A673 (cell line): ENCODE measurements around the gene HBG2. TPM values are rescaled to one million over a fixed set of nuclear protein-coding genes. Genes with fewer than 3 reads are reported as not detected.

Experiments
- BruUV-seq: library from RNA; stranded (reverse); fragments of 400-500 nt; replicated peaks from 2 replicates; lab custom pipeline; 2021; lab: Mats Ljungman, UMichigan
- CTCF ChIA-PET: fragments of 300-600 bp; sonication (Branson Sonifier 250); formaldehyde crosslinking; loops from one replicate; lab custom pipeline; 2022; ENCODE audit warnings: antibody characterized with exemption; lab: Charles Lee
- POLR2A ChIA-PET: fragments of 300-600 bp; sonication (Branson Sonifier 250); formaldehyde crosslinking; loops from one replicate; lab custom pipeline; 2022; ENCODE audit warnings: antibody characterized with exemption; ENCODE audit not compliant: low non-redundant PET; lab: Charles Lee
- DNase-seq: peaks from one replicate; pipeline ENCODE4 v3.0.0-alpha.2; 2015; ENCODE audit warnings: low spot score
- H3K27ac ChIP-seq: fragments of 200-600 bp; sonication (generic); 2 replicates; pipeline ENCODE4 v1.5.1; 2016; ENCODE audit warnings: mixed run types, low read depth, mild to moderate bottlenecking, mixed read lengths, antibody characterized with exemption, low read length; ENCODE audit not compliant: poor library complexity, severe bottlenecking
- H3K27me3 ChIP-seq: fragments of 200-600 bp; sonication (generic); replicated peaks from 2 replicates; pipeline ENCODE4 v1.6.1; 2017; ENCODE audit warnings: mixed run types, low read depth, mild to moderate bottlenecking, mixed read lengths, antibody characterized with exemption, low read length; ENCODE audit not compliant: insufficient read depth, poor library complexity
- H3K36me3 ChIP-seq: fragments of 200-600 bp; sonication (generic); 2 replicates; pipeline ENCODE4 v1.6.1; 2016; ENCODE audit warnings: mixed run types, mild to moderate bottlenecking, mixed read lengths, antibody characterized with exemption, low read length; ENCODE audit not compliant: insufficient read depth, poor library complexity, severe bottlenecking
- H3K4me1 ChIP-seq: fragments of 200-600 bp; sonication (generic); 2 replicates; pipeline ENCODE4 v1.6.1; 2017; ENCODE audit warnings: mixed run types, mild to moderate bottlenecking, mixed read lengths, antibody characterized with exemption, low read length; ENCODE audit not compliant: insufficient read depth, poor library complexity, severe bottlenecking
- H3K4me3 ChIP-seq: fragments of 200-600 bp; sonication (generic); 2 replicates; pipeline ENCODE4 v1.5.1; 2016; ENCODE audit warnings: low read depth, mixed run types, mild to moderate bottlenecking, mixed read lengths, low read length; ENCODE audit not compliant: poor library complexity, severe bottlenecking
- H3K9me3 ChIP-seq: fragments of 200-600 bp; sonication (generic); 2 replicates; pipeline ENCODE4 v1.6.1; 2016; ENCODE audit warnings: mixed run types, low read depth, mild to moderate bottlenecking, mixed read lengths, antibody characterized with exemption, low read length; ENCODE audit not compliant: poor library complexity, severe bottlenecking
- EZH2 ChIP-seq: fragments of 200-600 bp; sonication (generic); IDR thresholded peaks from 2 replicates; pipeline ENCODE4 v1.6.1; 2017; ENCODE audit warnings: borderline replicate concordance, low read depth, mild to moderate bottlenecking, mixed read lengths, antibody characterized with exemption, low read length; ENCODE audit not compliant: poor library complexity, severe bottlenecking
- intact Hi-C: fragments of 100-400 bp; cut with micrococcal nuclease; formaldehyde crosslinking; loops from one replicate; pipeline ENCODE4 v1.10.0; 2022; ENCODE audit not compliant: unreplicated experiment
- total RNA-seq: library from RNA; stranded (reverse); gene quantifications from 2 replicates; pipeline ENCODE4 v1.2.3, GENCODE V29; 2021
- TF ChIP-seq, protein P1 (sequence below): fragments of 300-800, 200-600 bp; sonication (generic); conservative IDR thresholded peaks from 2 replicates; pipeline ENCODE4 v1.5.1; 2017; ENCODE audit warnings: low read depth, mild to moderate bottlenecking, antibody characterized with exemption, low read length, moderate library complexity, mixed read lengths

HBG2 gene
- total RNA-seq, 1 experiment from 2014 or later = not detected

DNA sequence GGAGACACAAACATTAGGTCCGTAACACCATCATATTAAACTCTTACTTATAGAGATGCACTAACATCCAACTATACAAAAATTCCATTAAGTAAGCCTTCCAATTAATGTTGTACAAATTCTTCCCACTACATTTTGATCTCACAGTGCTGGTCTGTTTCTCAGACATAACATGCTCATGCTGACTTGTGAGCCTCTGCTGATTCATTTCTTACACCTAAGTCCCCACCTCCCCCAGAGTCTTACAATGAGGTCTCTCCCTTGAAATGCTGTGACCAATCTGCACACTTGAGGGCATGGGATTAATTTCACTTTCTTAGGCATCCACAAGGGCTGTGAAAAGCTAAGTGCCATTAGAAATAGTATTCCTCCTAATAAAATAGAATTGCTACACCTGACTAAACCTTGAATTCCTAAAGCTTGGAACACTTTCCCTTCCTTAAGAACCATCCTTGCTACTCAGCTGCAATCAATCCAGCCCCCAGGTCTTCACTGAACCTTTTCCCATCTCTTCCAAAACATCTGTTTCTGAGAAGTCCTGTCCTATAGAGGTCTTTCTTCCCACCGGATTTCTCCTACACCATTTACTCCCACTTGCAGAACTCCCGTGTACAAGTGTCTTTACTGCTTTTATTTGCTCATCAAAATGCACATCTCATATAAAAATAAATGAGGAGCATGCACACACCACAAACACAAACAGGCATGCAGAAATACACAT is 6.9 kb downstream of the HBG2 start:
- TF ChIP-seq, protein P1, sequence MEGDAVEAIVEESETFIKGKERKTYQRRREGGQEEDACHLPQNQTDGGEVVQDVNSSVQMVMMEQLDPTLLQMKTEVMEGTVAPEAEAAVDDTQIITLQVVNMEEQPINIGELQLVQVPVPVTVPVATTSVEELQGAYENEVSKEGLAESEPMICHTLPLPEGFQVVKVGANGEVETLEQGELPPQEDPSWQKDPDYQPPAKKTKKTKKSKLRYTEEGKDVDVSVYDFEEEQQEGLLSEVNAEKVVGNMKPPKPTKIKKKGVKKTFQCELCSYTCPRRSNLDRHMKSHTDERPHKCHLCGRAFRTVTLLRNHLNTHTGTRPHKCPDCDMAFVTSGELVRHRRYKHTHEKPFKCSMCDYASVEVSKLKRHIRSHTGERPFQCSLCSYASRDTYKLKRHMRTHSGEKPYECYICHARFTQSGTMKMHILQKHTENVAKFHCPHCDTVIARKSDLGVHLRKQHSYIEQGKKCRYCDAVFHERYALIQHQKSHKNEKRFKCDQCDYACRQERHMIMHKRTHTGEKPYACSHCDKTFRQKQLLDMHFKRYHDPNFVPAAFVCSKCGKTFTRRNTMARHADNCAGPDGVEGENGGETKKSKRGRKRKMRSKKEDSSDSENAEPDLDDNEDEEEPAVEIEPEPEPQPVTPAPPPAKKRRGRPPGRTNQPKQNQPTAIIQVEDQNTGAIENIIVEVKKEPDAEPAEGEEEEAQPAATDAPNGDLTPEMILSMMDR = no peak
- TF ChIP-seq EZH2 = no peak
- DNase-seq = no peak
- H3K9me3 ChIP-seq = no peaks in the 10 kb centered on the region
- no peak overlapping the region for H3K4me3 ChIP-seq
- no peaks in the 10 kb centered on the region for H3K27me3 ChIP-seq
- intact Hi-C loops = no loop called here
- ChIA-PET CTCF (no interaction called here), POLR2A (no interaction called here)
- no peaks in the 10 kb centered on the region for H3K36me3 ChIP-seq
- BruUV-seq = no TSS peak
- no peaks in the 10 kb centered on the region for H3K4me1 ChIP-seq
- no peak overlapping the region for H3K27ac ChIP-seq

DNA sequence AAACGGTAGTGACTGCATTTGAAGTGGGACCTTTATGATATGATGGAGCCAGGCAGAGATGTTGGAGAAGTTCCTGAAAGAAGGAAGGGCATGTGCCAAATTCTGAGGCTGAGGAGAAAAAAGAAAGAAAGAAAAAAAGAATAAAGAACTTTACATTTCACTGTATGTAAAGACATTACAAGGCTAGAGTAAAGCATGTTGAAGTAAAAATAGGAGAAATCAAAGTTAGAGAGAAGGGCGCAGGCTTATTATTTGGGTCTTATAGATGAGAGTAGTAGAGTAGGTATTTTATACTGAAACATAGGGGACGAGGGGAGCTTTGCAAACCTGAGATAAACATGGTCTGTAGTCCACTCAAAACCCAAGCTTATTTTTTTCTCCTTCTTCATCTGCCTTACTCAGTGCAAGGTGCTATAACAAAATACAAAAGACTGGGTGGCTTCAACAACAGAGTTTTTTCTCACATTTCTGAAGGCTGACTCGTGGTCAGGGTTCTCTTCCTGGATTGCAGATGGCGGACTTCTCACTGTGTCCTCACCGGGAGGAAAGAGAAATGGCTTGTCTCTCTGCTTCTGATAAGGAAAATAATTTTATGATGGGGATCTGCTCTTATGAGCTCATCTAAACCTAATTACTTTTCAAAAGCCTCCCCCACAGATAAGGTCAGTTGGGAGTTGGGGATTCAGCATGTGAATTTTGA is 7.7 kb downstream of the HBG2 start:
- ChIA-PET CTCF (no interaction called here), POLR2A (no interaction called here)
- no peaks in the 10 kb centered on the region for H3K4me1 ChIP-seq
- TF ChIP-seq EZH2 = no peak
- TF ChIP-seq, protein P1 = no peak
- no peak overlapping the region for H3K27ac ChIP-seq
- H3K4me3 ChIP-seq = no peak overlapping the region
- no TSS peak for BruUV-seq
- DNase-seq = no peak
- no peaks in the 10 kb centered on the region for H3K36me3 ChIP-seq
- no peaks in the 10 kb centered on the region for H3K9me3 ChIP-seq
- no peaks in the 10 kb centered on the region for H3K27me3 ChIP-seq
- intact Hi-C loops = no loop called here

DNA sequence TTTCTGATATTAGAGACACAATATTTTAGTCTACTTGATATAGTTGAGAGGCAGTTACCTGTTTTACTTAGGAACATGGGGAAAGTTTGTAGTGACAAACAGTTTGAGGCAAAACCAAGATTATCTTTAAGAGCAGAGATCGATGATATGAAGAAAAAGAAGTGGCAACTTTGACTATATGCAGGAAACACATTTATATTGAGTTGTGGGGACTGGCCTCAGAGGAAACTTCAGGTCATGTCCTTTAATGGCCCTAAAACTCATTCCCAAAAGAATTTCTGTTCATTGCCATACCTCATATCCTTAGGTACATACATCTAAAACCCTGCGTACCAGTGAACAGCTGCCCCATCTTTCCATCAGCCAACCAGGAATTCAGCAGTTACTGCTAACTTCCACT is 9.4 kb downstream of the HBG2 start:
- no peak for TF ChIP-seq EZH2
- TF ChIP-seq, protein P1 = no peak
- H3K9me3 ChIP-seq = no peaks in the 10 kb centered on the region
- DNase-seq = no peak
- CTCF ChIA-PET = no interaction called here
- no peaks in the 10 kb centered on the region for H3K27me3 ChIP-seq
- no peak overlapping the region for H3K27ac ChIP-seq
- no peaks in the 10 kb centered on the region for H3K4me1 ChIP-seq
- POLR2A ChIA-PET = no interaction called here
- no peaks in the 10 kb centered on the region for H3K36me3 ChIP-seq
- intact Hi-C loops = no loop called here
- no peak overlapping the region for H3K4me3 ChIP-seq
- BruUV-seq = no TSS peak
